ENCODE measurements around the gene MECP2.
"Not testable (repeated sequence)": the region's sequence is repeated elsewhere in the genome, so short reads cannot be mapped to it uniquely, and the experiment has no call there.

MECP2 gene

GRCh38 chrX:153993079-153993478, 104.4 kb downstream of the MECP2 start:
- DNase-seq (ENCODE audit: low read depth) = no peak

DNA sequence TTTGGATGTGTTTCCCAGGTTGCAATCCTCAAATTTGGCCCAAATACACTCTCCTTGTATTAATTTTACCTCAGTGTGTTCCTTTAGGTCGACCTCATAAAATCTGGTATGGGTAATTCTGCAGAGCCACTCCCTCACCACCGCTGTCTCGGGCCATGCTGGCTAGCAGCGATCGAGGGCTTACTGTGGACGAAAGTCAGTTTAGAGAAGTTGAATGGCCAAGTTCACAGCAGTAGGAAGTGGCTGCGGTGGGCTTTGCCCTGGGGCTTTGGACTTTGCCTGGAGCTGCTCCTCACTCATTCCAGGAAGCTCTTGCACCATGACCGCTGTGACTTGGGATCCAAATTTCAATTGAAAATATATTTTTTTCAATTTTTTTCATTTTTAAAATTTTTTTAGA, 105.3 kb downstream of the MECP2 start:
- no peak for DNase-seq (ENCODE audit: low read depth)

- no peak for DNase-seq (ENCODE audit: low read depth)
Measured at GRCh38 chrX:153991013-153991580, 106.4 kb downstream of the MECP2 start.

GRCh38 chrX:153989973-153990655, 107.4 kb downstream of the MECP2 start:
- no peak for DNase-seq (ENCODE audit: low read depth)

DNA sequence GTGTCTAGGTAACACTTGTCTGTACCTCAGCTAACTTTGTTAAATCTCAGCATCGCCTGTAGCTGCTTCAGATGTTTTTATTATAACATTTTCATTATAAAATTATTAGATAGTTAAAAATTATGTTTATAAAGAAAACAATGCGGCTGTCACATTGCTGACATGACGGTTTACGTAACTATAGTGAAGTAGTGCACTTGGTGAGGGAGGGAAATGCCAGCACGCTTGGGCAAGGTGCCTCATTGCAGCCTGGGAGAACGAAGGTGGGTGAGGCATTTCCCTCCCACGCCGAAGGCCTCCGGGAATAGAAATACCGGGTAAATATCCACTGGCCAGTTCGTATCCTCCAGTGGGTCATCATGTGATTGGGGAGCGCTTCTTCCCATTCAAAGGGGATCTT, 109.0 kb downstream of the MECP2 start:
- DNase-seq (ENCODE audit: low read depth) = no peak

GRCh38 chrX:153984351-153985178, 113.0 kb downstream of the MECP2 start:
- DNase-seq (ENCODE audit: low read depth) = no peak

GRCh38 chrX:153983321-153983801, 114.2 kb downstream of the MECP2 start:
- DNase-seq (ENCODE audit: low read depth) = no peak

GRCh38 chrX:153981771-153982533, 115.6 kb downstream of the MECP2 start:
- no peak for DNase-seq (ENCODE audit: low read depth)

GRCh38 chrX:153981231-153981630, 116.3 kb downstream of the MECP2 start:
- DNase-seq (ENCODE audit: low read depth) = no peak

GRCh38 chrX:153980394-153980793, 117.1 kb downstream of the MECP2 start:
- DNase-seq (ENCODE audit: low read depth) = not testable (repeated sequence)

DNA sequence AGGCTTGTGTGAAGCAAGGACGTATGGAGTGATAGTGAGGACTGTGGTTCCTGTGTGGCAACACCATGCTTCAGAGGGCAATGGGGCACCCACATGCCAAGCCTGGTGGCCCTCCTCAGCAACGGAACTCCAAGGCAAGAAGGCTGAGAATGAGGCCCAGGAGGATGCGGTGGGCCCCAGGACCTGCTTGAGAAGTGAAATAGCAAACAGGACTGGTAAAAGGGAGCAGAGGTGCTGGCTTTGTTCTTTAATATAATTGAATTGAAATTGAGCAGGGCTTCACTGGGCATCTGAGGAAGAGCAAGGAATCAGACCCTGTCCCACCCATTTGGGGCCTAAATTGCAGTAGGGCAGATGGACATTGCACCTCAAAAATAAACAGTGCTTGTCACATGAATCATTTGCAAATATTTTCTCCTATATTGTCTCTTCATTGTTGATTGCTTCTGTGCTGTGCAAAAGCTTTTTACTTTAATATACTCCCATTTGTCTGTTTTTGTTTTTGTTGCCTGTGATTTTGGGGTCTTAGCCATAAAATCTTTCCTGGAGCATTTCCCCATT, 122.7 kb downstream of the MECP2 start:
- DNase-seq (ENCODE audit: low read depth) = no peak

DNA sequence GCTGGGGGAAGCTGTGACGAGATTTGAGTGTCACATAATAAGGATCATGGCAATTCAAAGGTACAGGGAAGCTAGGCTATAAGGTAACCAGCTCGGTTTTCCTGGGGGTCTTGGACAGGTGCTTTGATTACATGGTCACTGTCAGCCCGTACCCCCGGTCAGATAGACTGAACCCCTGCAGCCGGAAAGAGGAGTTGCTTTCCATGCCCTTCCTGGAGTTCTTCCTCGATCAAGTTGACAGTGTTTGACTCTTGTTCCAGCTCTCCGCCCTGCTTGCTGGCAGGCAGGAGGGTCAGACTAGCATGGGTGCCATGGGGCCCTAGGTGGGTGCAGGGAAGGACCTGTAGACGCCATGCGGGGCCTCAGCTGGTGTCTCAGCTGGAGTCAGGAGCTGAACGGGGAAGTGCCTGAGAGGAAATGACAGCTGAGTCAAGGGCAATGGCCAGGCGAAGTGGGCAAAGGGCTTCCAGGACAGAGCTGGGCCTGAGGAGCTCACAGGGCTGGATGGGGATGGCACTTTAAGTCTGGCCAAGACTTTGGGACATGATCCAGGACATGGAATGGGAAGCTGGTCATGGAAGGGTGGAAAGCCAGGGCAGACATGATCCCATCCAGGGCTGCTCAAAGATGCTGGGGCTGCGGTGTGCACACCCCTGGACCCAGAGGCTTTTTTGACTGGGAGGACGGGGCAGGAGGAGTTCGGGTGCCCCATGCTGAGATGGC, 123.4 kb downstream of the MECP2 start:
- DNase-seq (ENCODE audit: low read depth) = no peak

GRCh38 chrX:153973127-153974002, 124.2 kb downstream of the MECP2 start:
- no peak for DNase-seq (ENCODE audit: low read depth)

DNA sequence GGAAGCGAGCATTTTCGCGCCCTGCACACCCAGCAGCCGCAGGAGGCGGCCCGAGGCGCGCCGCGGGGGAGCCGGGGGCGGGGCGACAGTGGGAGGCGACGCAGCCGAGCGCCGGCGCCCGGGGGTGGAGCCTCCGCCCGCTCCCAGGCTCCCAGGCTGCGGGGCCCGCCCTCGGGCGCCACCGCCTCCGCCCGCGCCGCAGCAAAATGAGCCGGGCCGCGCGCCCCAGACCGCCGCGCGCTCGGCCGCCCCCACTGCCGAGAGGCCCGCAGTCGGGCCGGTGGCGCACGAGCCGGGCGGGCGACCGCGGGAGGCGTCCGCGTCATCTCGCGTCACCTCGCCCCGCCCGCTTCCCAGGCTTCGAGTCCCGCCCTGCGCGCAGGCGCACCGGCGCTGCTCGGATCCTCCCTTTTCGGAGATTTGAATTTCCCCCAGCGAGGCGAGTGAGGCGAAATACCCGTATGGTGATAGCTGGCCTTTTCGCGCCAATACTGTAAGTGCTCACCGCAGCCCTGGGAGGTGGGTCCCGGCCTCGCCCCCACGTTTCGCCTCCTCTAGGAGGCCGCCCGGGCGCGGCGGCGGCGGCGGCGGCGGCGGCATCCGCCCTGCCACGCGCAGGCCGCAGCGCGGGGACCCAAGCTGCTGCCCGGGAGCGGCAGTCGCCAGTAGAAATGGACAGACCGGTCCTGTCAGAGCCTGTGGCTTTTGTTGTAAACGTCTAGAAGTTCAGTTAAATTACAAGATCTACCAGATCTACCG, 125.0 kb downstream of the MECP2 start, which contains the start of gene TMEM187:
TMEM187 (plus strand) TSS at position 387 of the 759 bp plus-strand sequence. CDS start 9,309 bp downstream, outside the sequence.
- DNase-seq (ENCODE audit: low read depth) = peak; percentile 55
